ENCODE results near the gene TAS1R2. TPM values are rescaled to one million over a fixed set of nuclear protein-coding genes. Genes with fewer than 3 reads are reported as not detected.

The TAS1R2 gene
- total RNA-seq, 6 experiments from 2014 or later = 0.07 TPM; not detected in 5

DNA sequence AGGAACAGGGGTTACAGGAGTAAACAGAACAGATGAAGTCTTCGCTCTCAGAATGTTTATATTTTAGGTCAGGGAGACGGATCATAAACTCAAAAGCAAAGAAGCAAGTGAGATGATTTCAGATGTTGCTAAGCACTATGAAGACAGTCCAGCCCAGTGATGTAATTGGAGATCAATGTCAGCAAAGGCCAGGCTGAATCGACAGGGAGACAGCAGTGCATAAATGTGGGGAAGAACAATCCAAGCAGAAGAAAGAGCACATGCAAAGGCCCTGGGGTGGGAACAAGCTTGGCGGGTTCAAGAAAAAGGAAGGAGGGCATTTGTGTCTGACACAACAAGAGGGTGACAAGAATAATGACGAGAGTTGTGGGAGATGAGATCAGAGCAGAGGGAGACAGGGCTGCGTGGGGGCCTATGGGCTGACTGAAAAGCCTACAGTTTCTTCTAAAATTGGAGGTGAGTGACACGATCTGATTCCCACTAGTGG is 47.0 kb downstream of the TAS1R2 start:
- 72% methylated on average over 6 of the region's 7 CpGs for WGBS (ENCODE audit: insufficient coverage, low coverage, low lambda C conversion rate, missing lambda C conversion rate)
- no peak for DNase-seq

DNA sequence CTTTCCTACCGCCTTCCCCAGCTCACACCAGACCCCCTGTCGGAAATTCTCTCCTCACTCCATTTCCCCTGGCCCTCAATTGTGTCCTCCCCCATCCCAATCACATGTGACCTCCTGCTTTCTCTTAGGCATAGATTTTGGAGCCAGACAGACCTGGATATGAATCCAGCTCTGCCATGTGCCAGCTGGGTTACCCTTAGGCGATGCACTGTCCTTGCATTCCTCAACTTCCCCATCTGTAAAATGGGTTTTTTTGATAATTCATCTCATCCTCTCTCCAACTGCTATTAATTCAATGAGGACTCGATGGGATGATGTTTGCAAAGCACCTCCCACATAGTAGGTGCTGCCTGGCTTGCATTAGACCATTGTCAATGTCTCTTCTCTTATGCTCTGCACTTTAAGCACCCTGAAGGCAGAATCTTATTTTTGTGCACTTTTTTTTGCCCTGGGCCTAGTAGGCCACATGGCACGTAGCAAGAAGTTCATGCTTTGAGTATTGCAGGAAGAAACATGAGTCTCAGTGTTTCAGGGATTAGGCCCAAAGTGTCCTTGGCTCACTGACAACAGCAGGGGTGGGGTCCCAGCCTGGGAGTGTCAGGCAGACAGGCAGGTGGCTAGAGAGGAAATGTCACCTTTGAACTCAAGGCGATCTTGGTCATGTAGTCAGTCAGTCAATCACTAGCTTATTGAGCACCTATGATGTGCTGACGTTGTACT is 47.6 kb downstream of the TAS1R2 start:
- H3K36me3 ChIP-seq = no peaks in the 10 kb centered on the region
- no peak overlapping the region for H3K4me3 ChIP-seq
- H3K4me1 ChIP-seq = no peaks in the 10 kb centered on the region
- ATAC-seq = no peak
- 61% methylated on average over 7 of the region's 7 CpGs for WGBS (ENCODE audit: insufficient coverage, low coverage, low lambda C conversion rate, missing lambda C conversion rate)
- no peak for DNase-seq
- no peaks in the 10 kb centered on the region for H3K9me3 ChIP-seq
- intact Hi-C loops (cut with DNase I) = loop anchor here (10.0 kb wide), 2 partner anchors 207 to 1617 kb away; no protein-coding TSS in a partner anchor
- H3K27ac ChIP-seq = no peak overlapping the region
- H3K27me3 ChIP-seq = no peaks in the 10 kb centered on the region
- TF ChIP-seq, protein P1, sequence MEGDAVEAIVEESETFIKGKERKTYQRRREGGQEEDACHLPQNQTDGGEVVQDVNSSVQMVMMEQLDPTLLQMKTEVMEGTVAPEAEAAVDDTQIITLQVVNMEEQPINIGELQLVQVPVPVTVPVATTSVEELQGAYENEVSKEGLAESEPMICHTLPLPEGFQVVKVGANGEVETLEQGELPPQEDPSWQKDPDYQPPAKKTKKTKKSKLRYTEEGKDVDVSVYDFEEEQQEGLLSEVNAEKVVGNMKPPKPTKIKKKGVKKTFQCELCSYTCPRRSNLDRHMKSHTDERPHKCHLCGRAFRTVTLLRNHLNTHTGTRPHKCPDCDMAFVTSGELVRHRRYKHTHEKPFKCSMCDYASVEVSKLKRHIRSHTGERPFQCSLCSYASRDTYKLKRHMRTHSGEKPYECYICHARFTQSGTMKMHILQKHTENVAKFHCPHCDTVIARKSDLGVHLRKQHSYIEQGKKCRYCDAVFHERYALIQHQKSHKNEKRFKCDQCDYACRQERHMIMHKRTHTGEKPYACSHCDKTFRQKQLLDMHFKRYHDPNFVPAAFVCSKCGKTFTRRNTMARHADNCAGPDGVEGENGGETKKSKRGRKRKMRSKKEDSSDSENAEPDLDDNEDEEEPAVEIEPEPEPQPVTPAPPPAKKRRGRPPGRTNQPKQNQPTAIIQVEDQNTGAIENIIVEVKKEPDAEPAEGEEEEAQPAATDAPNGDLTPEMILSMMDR (IDR thresholded peaks at IDR 0.05) = no peak

More for the DNA sequence above, 47.0 kb downstream of the TAS1R2 start:
- ATAC-seq = no peak
- intact Hi-C loops (cut with DNase I) = loop anchor here (10.0 kb wide), 2 partner anchors 208 to 1618 kb away; no protein-coding TSS in a partner anchor
- Histone ChIP-seq H3K4me3 (no peak overlapping the region), H3K27ac (no peak overlapping the region), H3K4me1 (no peaks in the 10 kb centered on the region), H3K27me3 (no peaks in the 10 kb centered on the region), H3K9me3 (no peaks in the 10 kb centered on the region), H3K36me3 (no peaks in the 10 kb centered on the region)
- no peak for TF ChIP-seq POLR2A (IDR thresholded peaks at IDR 0.05)
- TF ChIP-seq, protein P1 (IDR thresholded peaks at IDR 0.05) = no peak

DNA sequence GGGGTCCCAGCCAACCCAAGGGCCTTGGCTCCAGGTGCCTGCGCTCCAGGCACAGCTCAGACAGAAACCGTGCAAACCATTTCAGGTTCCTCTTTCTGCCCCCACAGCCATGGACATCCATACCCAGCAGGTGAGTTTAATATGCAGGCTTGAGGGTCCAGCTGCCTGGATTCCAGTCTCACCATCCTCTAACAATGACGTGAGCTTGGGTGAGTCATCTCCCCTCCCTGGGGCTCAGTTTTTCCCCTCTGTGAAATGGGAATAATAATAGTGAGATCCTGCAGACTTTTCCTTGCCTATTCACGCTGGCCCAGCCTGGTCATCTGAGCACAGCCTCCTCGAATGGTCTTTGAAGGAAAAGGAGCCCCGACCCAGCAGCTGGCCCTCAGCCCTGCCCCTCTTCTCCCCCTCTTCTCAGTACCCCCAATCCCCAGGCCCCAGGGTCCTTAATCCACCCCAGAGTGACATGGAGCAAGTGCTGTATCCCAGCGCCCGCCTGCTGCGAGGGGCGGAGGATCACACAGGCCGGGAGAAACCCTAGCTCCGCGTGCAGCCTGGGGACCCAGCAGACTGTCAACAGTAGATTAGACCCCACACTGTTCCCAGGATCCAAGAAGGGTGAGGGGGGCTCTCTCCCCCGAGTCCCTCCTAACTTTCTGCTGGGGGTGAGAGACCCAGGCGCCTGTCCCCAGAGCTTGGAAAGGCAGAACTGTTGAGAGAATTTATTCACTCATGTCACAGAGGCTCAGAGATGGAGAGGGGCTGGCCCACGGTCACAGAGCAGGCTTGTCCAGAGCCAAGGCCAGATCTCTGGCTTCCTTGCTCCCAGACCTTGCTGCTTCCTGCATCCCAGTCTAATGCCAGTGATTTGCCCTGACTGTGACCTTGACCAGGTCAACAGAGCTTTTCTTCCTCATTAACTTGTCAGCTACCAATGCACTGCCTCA is 49.2 kb downstream of the TAS1R2 start:
- Histone ChIP-seq H3K27me3 (no peaks in the 10 kb centered on the region), H3K27ac (no peak overlapping the region), H3K9me3 (no peaks in the 10 kb centered on the region), H3K36me3 (no peaks in the 10 kb centered on the region), H3K4me3 (no peak overlapping the region), H3K4me1 (no peaks in the 10 kb centered on the region)
- ATAC-seq (no peak), DNase-seq (no peak)
- intact Hi-C loops (cut with DNase I) = loop anchor here (10.0 kb wide), 2 partner anchors 205 to 1615 kb away; no protein-coding TSS in a partner anchor
- TF ChIP-seq, protein P1 (IDR thresholded peaks at IDR 0.05) = no peak
- TF ChIP-seq POLR2A (IDR thresholded peaks at IDR 0.05) = no peak
- 34% methylated on average over 3 of the region's 16 CpGs for WGBS (ENCODE audit: insufficient coverage, low coverage, low lambda C conversion rate, missing lambda C conversion rate)

DNA sequence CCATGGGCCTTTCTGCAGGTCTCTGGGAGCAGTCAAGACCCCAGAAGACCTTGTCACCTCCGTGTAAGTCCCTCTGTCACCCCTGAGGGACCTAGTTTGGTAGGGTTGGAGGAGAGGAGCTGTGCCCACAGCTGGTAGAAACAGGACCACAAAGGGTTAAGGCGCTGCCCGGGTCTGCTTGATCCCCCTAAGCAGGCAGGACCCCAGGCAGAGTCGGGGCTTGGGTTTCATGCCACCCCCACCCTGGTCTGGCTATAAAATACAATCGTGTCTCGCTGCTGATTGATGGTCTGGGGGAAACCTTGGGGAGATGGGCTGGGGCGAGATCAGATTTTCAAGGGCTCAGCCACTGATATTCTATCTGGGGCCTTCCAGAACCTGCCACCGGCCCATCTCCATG is 50.9 kb downstream of the TAS1R2 start:
- no peaks in the 10 kb centered on the region for H3K27me3 ChIP-seq
- no peak overlapping the region for H3K4me3 ChIP-seq
- no peak overlapping the region for H3K27ac ChIP-seq
- intact Hi-C loops (cut with DNase I) = no loop called here
- no peak for TF ChIP-seq POLR2A (IDR thresholded peaks at IDR 0.05)
- TF ChIP-seq, protein P1 (IDR thresholded peaks at IDR 0.05) = no peak
- no peaks in the 10 kb centered on the region for H3K4me1 ChIP-seq
- no peaks in the 10 kb centered on the region for H3K9me3 ChIP-seq
- ATAC-seq (no peak), DNase-seq (no peak)
- H3K36me3 ChIP-seq = no peaks in the 10 kb centered on the region
- WGBS (ENCODE audit: insufficient coverage, low coverage, low lambda C conversion rate, missing lambda C conversion rate) = no CpG with 5 or more reads among the region's 8 CpGs
